ENCODE data around the gene CHST11. TPM values are rescaled to one million over a fixed set of nuclear protein-coding genes. Genes with fewer than 3 reads are reported as not detected.

The CHST11 gene
- total and polyA plus RNA-seq, 10 of the 15 experiments (the other 5 are each of a cell fraction or from before 2014, with no cell fraction given): 1.9 to 38.1 (median 17.2) TPM

- ChIA-PET POLR2A (interaction anchor here (0.7 to 6.1 kb wide), 17 partner anchors 9 to 196 kb away, joined by 3 to 64 read pairs (median 5); no protein-coding TSS in a partner anchor), SMC1A (ENCODE audit: uncharacterized antibody, unreplicated experiment) (interaction anchor here (0.7 to 6.2 kb wide), 34 partner anchors 9 to 212 kb away, joined by 3 to 73 read pairs (median 5); no protein-coding TSS in a partner anchor), CTCF (interaction anchor here (0.7 to 3.5 kb wide), 23 partner anchors 9 to 417 kb away, joined by 3 to 28 read pairs (median 4); no protein-coding TSS in a partner anchor), RAD21 (ENCODE audit: unreplicated experiment) (interaction anchor here (0.7 to 6.7 kb wide), 36 partner anchors 9 to 595 kb away, joined by 3 to 90 read pairs (median 8); no protein-coding TSS in a partner anchor)
- under 1% methylated on average over 21 of the region's 21 CpGs for WGBS (ENCODE audit: insufficient coverage, insufficient replicate concordance, low lambda C conversion rate, missing lambda C conversion rate)
- no peaks in the 10 kb centered on the region for H4K20me1 ChIP-seq (ENCODE audit: control insufficient read depth, insufficient read depth)
- peak; percentile 32 for ATAC-seq
- in situ Hi-C loops (cut with MboI): no loop called here
- H3K9me3 ChIP-seq (replicated peaks; ENCODE audit: control insufficient read depth, insufficient read depth, low read length): no peaks in the 10 kb centered on the region
- no peaks in the 10 kb centered on the region for H3K27me3 ChIP-seq (replicated peaks in 1 of 2; ENCODE audit: control insufficient read depth in 2 of 2, insufficient read depth in 2 of 2, low read length in 1 of 2)
- H3K9ac ChIP-seq (ENCODE audit: control insufficient read depth, insufficient read depth, low read length): peak overlapping the region; percentile 96
- peak overlapping the region; percentile 100 for H3K4me3 ChIP-seq
- intact Hi-C loops (cut with micrococcal nuclease; ENCODE audit: unreplicated experiment): loop anchor here (1.0 to 5.0 kb wide), 4 partner anchors 110 to 593 kb away; no protein-coding TSS in a partner anchor
- no peaks in the 10 kb centered on the region; a peak in 1 of 4 replicates for H3K36me3 ChIP-seq (ENCODE audit: control insufficient read depth in 2 of 2, insufficient read depth in 2 of 2, low read length in 1 of 2)
- H3K4me2 ChIP-seq (ENCODE audit: control insufficient read depth, insufficient read depth): peak overlapping the region; percentile 53
- BruUV-seq (replicated peaks): no TSS peak
- peak overlapping the region; percentile 95 for H3K27ac ChIP-seq (ENCODE audit: control insufficient read depth, insufficient read depth)
- no peak for DNase-seq (ENCODE audit: low read depth, low spot score)
- peaks cover 16% of the 10 kb centered on the region for H3K4me1 ChIP-seq (ENCODE audit: control insufficient read depth, insufficient read depth, low read length)
- FAIRE-seq: no peak
- H2AFZ ChIP-seq (ENCODE audit: control insufficient read depth, low read depth, low read length): peak overlapping the region; percentile 67
- peaks cover 67% of the 10 kb centered on the region for H3K79me2 ChIP-seq (ENCODE audit: control insufficient read depth, insufficient read depth, low read length)
- TF ChIP-seq STAT1 (conservative IDR thresholded peaks at IDR 0.05) (no peak), PAX8 (IDR thresholded peaks at IDR 0.05) (no peak), HDAC6 (IDR thresholded peaks at IDR 0.05; ENCODE audit: unreplicated experiment) (no peak), NRF1 (conservative IDR thresholded peaks at IDR 0.05; ENCODE audit: low read depth, low read length) (no peak), MTA2 (IDR thresholded peaks at IDR 0.05; ENCODE audit: low read depth) (no peak), CBX5 (IDR thresholded peaks at IDR 0.05; ENCODE audit: low read depth) (no peak), ATF3 (IDR thresholded peaks at IDR 0.05; ENCODE audit: borderline replicate concordance, extremely low read depth, low read depth, low read length) (no peak), NFIC (IDR thresholded peaks at IDR 0.05; ENCODE audit: low read depth, low read length) (no peak), YBX1 (IDR thresholded peaks at IDR 0.05) (no peak), IRF4 (IDR thresholded peaks at IDR 0.05; ENCODE audit: low read depth, low read length) (no peak), HDAC2 (IDR thresholded peaks at IDR 0.05) (no peak), SIX5 (IDR thresholded peaks at IDR 0.05; ENCODE audit: low read depth, low read length, severe bottlenecking) (no peak), E2F4 (IDR thresholded peaks at IDR 0.05; ENCODE audit: low read depth, low read length) (no peak), BMI1 (IDR thresholded peaks at IDR 0.05; ENCODE audit: borderline replicate concordance) (0 out of 2 replicates have a peak, but pooled peaks have one; percentile 5), KDM1A (IDR thresholded peaks at IDR 0.05; ENCODE audit: borderline replicate concordance) (no peak), DPF2 (IDR thresholded peaks at IDR 0.05) (no peak), MEF2A (IDR thresholded peaks at IDR 0.05; ENCODE audit: insufficient read depth, low read depth, low read length) (no peak), RELB (IDR thresholded peaks at IDR 0.05; ENCODE audit: low read depth) (no peak), SMC3 (IDR thresholded peaks at IDR 0.05; ENCODE audit: borderline replicate concordance, low read length) (0 out of 2 replicates have a peak, but pooled peaks have one; percentile 0), CHD4 (IDR thresholded peaks at IDR 0.05) (no peak), SIN3A (IDR thresholded peaks at IDR 0.05; ENCODE audit: low read depth, low read length) (0 out of 2 replicates have a peak, but pooled peaks have one; percentile 12), TARDBP (IDR thresholded peaks at IDR 0.05; ENCODE audit: borderline replicate concordance) (no peak), FOS (IDR thresholded peaks at IDR 0.05; ENCODE audit: borderline replicate concordance, extremely low read depth, insufficient read length) (no peak), RAD51 (IDR thresholded peaks at IDR 0.05) (no peak)
Observed at GRCh38 chr12:104458694-104459367, 2.1 kb downstream of the CHST11 start.
